Effector CD8-positive, alpha-beta T cell (primary cell): Measurements from ENCODE around the gene ADORA3.

ENCODE experiments used
- DNase-seq: peaks from one replicate; lab custom pipeline; 2025; lab: John Stamatoyannopoulos, UW

ADORA3 gene

DNA sequence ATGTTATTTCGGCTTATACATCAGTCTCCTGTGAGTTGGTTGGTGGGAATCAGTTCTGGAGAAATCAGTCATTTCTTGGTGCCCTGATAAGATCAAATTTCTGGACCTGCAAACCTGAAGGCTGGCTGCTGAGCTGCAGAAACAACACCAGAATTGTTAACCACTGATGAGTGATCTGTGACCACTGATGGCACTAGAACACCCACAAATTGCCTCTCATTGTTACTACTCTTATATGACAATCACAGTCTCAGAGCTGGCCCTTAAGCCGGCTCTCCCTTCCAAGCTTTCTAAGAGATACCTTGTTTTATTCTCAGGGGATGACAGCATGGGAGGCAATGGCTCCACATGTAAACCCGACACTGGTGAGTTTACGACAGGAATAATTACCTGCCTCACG lies 27.7 kb downstream of the ADORA3 start:
- DNase-seq, result no peak

DNA sequence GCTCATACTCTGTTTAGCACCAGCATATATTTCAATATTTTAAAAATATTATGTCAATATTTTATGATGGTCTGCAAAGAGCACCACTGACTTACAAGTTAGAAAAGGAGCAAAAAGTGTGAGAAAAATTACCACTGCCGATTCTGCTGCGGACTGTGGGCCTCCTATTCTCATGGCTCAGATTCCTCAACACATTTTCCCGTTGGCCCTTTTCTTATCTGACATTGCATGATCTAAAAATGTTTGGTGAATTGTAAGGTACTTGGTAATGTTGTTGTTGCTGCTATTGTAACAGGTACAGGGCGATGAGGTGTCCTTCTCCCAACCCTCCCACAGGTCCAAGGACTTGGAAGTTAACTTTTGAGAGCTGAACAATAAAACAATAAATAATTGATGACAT lies 28.9 kb downstream of the ADORA3 start:
- DNase-seq, result no peak

DNA sequence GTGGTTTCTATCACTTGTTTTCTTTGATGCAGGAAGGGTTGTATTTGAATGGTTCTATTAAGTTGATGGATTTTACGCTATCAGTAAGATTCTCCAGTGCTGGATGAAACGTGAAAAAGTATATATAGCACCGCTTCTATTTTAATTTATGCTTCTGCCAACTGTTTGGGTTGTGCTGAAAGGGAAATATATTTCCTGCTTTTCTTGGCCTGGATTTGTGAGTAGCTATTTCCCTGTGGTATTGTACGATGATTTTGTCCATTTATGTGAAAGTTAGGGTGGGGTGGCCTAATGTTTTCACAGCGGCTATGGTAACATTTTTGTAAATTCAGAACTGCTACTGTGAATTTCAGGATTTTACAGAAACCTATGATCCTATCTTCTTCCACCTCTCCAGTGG lies 29.3 kb downstream of the ADORA3 start:
- DNase-seq, result no peak

DNA sequence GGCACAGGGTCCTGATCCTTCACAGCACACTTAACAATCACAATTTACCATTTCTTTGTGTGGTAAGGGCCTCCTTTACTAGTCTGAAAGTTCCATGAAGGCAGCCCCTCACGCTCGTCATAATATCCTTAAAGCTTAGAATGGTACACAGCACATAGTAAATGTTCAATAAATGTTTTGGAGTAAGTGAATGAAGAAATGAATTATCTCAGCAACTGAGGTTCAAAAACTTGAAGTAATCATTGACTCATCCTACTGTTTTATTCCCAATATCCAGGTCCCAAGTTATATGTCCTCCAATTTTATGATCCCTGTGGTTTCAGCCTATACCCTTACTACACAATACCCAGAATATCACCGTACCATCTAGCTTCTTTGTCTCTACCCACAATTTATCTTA lies 31.9 kb downstream of the ADORA3 start:
- no peak for DNase-seq

DNA sequence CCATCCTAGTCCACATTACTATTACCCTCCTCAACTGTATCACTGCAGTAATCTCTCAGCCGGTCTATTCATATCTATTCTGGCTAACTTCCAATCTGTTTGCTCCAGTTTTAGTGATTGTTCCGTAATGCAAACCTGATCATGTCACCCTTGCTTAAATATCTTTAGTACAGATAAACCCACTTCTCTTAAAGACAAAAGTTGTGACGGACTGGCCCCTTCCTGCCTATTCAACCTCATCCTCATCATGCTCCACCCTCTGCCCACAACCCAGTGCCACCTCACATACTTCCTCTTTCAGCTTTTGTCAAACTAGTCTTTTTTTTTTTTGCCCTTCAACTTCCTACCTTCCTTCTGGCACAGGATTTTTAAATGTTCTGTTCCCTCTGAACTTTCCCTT lies 32.4 kb downstream of the ADORA3 start:
- DNase-seq, result peak; percentile 13

DNA sequence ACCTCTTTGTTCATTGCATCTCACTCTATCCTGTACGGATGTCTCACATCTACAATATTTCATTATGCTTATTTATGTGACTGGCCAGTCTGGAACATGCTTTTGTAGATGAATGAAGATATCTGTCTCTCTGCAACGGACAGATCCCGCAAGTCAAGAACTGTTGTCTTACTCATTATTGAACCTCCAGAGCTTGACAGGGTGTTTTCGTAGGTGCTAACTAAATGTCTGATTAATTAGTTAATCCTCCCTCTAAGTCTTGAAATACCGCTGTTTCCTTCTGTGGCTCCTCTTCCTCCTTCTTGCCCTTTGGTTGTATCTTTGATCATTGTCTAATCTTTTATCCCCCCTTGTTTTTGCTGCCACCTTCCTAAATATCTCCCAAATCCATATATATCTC lies 32.8 kb downstream of the ADORA3 start:
- DNase-seq, result no peak

DNA sequence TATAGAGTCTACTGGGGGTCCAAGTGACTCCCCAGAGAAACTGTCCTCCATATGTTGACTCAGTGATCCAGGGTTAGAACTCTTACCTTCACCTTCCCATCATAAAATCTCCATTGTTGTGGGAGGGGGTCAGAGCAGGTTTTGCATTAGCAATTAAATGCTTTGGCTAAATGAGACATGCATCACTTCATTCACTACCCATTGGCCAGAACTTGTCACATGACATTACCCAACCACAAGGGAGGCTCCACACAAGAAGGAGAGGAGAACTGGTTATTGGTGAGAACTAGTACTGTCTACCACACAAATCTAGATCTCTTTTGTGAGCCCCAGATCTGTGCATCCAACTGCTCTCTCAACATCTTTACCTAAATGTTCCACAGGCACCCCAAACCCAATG lies 33.9 kb downstream of the ADORA3 start:
- no peak for DNase-seq

DNA sequence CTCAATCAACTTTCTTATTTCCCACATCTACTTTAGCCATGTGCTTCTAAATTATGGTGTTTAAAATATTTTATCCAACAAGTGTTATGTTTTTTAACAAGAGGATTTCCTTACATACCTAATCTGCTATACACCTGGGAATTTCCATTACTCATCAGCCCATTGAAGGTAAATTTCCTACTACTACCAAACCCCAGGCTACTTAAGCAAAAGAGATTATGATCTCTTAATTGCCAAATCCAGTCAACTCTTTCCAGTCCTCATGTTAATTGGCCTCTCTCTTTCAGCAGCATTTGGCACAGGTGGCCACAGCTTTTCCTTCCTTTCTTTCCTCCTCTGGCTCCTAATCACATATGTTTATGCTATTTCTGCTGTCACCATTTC lies 34.7 kb downstream of the ADORA3 start:
- DNase-seq, result no peak

DNA sequence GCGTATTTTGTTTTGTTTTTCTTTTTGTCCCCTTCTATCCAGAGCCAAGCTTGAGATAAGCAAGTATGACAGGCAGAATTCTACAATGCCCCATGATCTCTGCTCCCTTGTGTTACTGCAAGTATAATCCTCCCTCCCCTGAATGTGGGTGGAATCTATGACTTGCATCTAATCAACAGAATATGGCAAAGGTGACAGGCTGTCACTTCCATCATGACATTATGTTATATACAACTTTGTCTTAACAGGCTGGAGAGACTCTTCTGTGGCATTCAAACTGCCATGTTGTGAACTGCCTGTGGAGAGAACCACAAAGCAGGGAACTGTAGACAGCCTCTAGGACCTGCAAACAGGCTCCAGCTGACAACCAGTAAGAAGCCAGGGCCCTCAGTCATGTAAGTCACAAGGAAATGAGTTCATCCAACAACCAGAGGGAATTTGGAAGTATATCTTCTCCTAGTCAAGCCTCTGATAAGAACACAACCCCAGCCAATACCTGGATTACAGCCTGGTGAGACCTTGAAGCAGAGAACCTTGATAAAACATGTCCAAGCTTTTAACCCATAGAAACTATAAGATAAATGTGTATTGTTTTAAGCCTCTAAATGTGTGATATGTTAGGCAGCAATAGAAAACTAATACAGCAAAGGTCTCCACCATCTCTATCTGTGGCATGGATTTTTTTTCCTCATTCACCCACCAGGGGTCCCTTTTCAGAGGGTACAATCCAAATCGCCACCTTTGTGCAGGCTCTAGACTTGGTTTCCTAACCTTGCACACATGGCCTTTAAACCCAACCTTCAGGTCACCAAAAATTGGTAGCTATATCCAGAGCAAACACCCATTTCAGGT lies 35.3 kb downstream of the ADORA3 start:
- no peak for DNase-seq

DNA sequence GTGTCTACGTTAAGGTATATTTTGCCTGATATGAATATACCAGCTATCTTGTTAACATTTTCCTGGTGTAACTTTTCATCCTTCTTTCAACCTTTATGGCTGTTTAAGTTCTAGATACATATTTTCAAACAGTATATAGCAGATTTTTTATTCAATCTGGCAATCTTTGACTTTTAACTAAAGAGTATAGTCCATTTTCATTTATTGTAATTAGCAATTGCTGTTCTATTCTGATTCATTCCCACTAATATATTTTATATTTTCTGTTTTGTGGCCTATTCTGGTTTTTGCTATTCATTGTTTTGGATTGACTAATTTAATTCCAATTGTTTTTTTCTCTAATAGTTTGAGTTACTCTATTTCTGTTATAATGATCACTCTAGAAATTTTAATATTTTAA lies 37.0 kb downstream of the ADORA3 start:
- no peak for DNase-seq

DNA sequence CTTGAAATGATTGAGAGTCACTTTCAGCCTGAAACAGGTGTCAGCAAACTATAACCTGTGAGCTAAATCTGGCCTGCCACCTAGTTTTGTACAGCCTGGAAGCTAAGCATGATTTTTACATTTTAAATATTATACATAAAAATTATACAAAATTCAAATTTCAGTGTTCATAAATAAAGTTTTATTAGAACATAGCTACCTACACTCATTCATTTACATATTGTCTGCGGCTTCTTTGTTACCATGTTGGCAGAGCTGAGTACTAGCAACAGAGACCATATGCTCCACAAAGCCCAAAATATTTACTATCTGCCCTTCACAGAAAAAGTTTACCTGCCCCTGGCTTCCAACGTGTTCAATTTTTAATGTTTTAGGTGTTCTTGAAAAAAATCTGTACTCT lies 37.7 kb downstream of the ADORA3 start:
- DNase-seq, result no peak

DNA sequence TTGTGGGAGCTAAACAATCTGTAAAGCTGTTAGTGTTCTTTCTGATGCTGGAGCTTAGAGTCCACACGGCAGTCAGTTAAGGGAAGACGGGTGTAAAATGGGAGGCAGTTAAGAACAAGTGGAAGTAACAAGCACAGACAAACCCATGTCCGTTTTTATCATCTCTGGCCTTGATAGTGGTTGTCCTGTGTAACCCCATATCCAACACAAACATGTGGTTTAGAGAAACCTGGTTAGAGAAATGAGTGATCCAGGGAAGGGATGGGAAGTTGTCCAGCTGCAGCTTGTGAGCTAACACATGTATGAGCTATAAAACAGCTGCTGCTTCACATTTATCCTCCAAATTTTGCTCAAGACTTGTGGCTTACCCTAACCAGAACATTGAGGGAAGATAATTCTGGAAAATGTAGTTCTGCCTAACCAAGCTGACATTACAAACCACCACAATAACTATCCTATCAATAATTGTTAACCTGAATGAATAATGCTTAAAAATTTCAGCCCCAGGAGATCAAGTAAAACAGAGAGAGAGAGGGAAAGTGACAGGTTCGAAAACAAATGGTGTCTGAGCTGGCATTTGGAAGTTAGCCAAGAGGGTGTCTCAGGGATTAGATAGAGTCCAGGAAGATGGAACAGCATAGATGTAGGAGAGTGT lies 40.3 kb downstream of the ADORA3 start:
- DNase-seq, result no peak

DNA sequence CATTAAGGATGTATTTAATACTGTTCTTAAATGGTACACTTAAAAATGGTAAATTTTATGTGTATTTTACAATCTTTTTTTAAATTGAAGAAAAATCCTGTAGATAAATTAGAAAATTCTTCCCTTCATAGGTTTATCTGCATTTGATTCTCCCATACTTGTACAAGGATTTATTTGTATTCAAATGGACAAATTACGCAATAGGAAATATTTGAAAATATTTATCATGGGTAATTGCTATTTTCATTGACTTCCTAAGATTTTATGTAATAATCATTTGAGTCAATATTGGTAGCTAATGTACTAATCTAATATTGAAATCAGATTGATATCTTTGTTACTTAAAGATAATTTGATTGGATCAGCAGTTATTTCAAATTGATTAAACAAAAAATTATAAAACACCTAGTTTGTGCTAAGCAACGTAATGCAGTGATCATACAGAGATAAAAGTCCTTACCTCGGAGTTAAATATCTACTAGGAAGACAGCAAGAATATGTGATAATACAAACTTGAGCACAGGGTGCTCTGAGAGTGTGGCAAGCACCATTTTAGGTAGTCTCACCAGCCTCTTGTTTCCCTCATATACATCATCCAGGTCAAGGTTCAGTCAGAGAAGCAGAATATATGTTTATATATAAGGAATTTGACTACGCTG lies 40.9 kb downstream of the ADORA3 start:
- no peak for DNase-seq

DNA sequence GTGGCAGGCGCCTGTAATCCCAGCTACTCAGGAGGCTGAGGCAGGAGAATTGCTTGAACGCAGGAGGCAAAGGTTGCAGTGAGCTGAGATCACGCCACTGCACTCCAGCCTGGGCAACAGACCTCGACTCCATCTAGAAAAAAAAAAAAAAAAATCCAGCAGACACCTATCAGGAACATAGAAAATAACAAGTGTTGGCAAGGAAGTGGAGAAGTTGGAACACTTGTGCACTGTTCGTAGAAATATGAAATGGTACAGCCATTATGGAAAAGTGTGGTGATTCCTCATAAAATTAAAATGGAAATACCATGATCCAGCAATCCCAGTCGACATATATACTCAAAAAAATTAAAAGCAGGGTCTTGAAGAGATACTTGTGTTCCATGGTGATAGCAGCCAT lies 41.7 kb downstream of the ADORA3 start:
- DNase-seq, result no peak

DNA sequence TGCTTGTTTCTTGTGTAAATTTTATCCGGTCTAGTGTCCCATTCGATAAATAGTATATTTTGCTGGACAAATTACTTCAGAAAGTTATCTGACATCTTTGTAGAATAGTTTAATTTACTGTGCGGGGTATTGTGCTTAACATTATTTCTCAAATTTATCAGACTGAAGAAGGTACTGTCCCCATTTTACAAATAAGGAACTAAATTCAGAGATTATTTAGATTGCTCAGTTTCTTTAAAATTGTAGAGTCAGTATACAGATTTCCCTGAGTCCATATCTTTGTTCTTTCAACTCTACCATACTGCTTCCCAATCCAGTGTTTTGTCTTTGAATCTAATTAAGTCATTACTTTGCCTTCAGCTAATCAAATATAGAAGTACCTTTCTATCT lies 47.8 kb downstream of the ADORA3 start:
- no peak for DNase-seq

DNA sequence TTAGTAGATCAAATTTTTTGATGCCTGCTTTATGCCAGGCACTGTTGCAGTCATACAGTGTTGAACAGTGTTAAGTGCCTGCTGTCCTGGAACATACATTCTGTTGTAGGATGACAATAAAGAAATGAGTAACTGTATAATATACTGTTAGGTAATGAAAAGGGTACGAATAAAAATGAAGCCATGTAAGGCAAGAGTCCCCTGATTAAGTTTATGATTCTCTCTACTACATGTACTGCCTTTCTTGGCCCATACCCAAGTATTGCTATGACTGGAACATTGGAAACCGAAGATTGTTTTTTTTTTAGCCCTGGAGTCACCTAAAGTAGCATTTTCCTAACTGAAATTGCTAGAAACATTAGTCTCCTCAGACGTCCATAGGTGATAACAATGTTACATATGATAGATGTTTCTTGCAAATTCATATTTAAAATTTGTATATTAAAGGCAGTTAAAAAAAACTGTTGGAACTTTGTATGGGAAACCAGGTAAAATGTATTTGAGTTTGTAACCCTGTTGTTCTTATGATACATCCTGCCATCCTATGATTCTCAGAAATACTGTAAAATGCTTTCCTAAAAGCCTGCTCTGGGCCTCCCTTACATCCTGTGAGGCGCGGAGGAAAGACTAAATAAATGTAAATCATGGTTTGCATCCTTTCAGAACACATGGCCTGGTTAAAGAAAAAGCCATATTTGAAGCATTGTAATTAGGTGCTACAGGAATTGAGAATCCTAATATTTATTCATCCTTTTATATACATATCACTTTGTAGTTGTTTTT lies 48.4 kb downstream of the ADORA3 start:
- DNase-seq, result no peak

DNA sequence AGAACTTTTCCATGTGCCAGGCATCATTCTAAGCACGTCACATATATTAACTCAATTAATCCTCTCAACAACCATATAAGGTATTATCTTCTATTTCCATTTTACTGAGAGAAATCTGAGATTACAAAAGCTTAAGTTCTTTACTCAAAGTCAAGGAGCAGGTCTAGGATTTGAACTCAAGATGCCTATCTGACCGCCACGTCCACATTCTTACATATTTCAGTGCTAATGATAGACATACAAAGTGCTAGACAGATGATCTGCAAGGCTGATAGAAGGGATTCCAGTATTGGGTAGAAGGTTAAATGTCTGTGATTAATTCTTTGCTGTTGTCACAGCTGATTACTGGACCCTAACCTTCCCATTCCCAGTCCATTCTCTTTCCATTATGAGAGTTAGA lies 49.7 kb downstream of the ADORA3 start:
- DNase-seq, result no peak

DNA sequence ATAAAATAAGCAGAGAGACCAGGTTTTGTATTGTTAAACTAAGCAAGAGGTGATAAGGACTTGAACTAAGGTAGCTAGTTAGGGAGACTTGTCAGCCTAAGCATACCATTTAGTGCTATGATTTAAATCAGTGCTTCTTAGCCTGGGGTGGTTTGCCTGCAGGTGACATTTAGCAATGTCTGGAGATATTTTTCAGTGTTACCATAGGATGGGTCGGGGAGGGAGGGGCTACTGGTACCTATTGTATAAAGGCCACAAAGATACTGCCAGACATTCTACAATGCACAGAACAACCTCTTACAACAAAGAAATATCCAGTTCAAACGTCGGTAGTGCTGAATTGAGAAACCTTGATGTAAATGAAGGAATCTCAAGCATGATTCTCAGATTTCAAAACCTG lies 50.9 kb downstream of the ADORA3 start:
- no peak for DNase-seq

DNA sequence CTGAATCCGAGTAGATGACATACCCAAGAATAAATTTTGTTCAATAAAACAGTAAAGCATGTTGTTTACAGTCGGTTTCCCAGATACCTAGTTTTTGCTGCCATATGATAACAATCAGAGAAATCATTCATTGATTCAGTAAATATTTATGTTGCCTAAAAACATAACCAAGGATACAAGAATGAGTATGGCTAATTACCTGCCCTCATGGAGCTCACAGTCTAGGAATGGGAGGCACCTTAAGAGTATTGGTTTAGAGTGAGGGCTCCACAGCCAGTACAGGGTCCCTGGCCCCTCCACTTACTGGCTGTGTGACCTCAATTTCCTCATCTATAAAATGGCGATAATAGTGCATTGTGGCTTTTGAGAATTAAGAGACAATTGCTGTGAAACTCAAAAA lies 53.2 kb downstream of the ADORA3 start:
- DNase-seq, result no peak

DNA sequence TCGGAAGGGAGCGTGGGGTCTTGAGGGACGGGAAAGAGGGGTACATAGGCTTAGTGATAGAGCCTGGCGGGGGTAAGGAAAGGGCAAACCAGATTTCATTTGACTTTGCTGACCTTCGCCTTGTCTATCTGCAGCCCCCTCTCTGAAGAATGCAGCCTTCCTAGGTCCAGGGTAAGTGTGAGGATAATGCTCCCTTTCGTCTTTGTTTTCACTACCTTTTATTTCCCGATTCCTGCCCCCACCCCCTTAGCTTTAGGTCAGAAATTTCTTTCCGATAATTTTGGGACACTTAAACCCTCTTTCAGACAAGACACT lies 53.8 kb downstream of the ADORA3 start:
- DNase-seq, result no peak
